Measurements from ENCODE around the gene ZNF366.

- TF ChIP-seq, protein P1, sequence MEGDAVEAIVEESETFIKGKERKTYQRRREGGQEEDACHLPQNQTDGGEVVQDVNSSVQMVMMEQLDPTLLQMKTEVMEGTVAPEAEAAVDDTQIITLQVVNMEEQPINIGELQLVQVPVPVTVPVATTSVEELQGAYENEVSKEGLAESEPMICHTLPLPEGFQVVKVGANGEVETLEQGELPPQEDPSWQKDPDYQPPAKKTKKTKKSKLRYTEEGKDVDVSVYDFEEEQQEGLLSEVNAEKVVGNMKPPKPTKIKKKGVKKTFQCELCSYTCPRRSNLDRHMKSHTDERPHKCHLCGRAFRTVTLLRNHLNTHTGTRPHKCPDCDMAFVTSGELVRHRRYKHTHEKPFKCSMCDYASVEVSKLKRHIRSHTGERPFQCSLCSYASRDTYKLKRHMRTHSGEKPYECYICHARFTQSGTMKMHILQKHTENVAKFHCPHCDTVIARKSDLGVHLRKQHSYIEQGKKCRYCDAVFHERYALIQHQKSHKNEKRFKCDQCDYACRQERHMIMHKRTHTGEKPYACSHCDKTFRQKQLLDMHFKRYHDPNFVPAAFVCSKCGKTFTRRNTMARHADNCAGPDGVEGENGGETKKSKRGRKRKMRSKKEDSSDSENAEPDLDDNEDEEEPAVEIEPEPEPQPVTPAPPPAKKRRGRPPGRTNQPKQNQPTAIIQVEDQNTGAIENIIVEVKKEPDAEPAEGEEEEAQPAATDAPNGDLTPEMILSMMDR (IDR thresholded peaks at IDR 0.05): no peak
- TF ChIP-seq POLR2AphosphoS5 (IDR thresholded peaks at IDR 0.05): no peak
These were observed 48.8 kb downstream of the ZNF366 start for GRCh38 chr5:72458407-72458806.

Measured in suprapubic skin (tissue), 3 donors.